ENCODE results near the gene TACC3. TPM values are rescaled to one million over a fixed set of nuclear protein-coding genes. Genes with fewer than 3 reads are reported as not detected.

Gene TACC3
- total RNA-seq, 6 donors from 2014 or later = 8.9 to 47.4 (median 21.9) TPM

- no peaks in the 10 kb centered on the region for H3K36me3 ChIP-seq
- H3K9me3 ChIP-seq = no peaks in the 10 kb centered on the region
- DNase-seq (no peak), ATAC-seq (ENCODE audit: low FRiP score in 2 of 2) (peak in 1 of 2 donors; percentile 1)
- peaks cover 0 to 10% (median 5%) of the 10 kb centered on the region in 4 donors for H3K4me1 ChIP-seq
- TF ChIP-seq POLR2A (IDR thresholded peaks at IDR 0.05) (no peak), EP300 (IDR thresholded peaks at IDR 0.05) (no peak), POLR2AphosphoS5 (IDR thresholded peaks at IDR 0.05) (no peak)
- TF ChIP-seq, protein P1, sequence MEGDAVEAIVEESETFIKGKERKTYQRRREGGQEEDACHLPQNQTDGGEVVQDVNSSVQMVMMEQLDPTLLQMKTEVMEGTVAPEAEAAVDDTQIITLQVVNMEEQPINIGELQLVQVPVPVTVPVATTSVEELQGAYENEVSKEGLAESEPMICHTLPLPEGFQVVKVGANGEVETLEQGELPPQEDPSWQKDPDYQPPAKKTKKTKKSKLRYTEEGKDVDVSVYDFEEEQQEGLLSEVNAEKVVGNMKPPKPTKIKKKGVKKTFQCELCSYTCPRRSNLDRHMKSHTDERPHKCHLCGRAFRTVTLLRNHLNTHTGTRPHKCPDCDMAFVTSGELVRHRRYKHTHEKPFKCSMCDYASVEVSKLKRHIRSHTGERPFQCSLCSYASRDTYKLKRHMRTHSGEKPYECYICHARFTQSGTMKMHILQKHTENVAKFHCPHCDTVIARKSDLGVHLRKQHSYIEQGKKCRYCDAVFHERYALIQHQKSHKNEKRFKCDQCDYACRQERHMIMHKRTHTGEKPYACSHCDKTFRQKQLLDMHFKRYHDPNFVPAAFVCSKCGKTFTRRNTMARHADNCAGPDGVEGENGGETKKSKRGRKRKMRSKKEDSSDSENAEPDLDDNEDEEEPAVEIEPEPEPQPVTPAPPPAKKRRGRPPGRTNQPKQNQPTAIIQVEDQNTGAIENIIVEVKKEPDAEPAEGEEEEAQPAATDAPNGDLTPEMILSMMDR (IDR thresholded peaks at IDR 0.05) = no peak
- no peak overlapping the region for H3K4me3 ChIP-seq
- 91 to 92% methylated on average over 9 to 18 of the region's 18 CpGs for WGBS, 2 donors
- no peak overlapping the region for H3K27ac ChIP-seq
- no peaks in the 10 kb centered on the region for H3K27me3 ChIP-seq
These were observed 57.5 kb downstream of the TACC3 start for GRCh38 chr4:1778642-1779392.

- Histone ChIP-seq H3K27ac (no peak overlapping the region), H3K27me3 (no peaks in the 10 kb centered on the region), H3K4me3 (no peak overlapping the region), H3K4me1 (peaks cover 0 to 11% (median 5%) of the 10 kb centered on the region in 4 donors), H3K36me3 (no peaks in the 10 kb centered on the region), H3K9me3 (no peaks in the 10 kb centered on the region)
- TF ChIP-seq POLR2AphosphoS5 (IDR thresholded peaks at IDR 0.05) = no peak
- no peak for TF ChIP-seq POLR2A (IDR thresholded peaks at IDR 0.05)
- TF ChIP-seq EP300 (IDR thresholded peaks at IDR 0.05) = no peak
- TF ChIP-seq, protein P1 (IDR thresholded peaks at IDR 0.05) = no peak
- WGBS, 2 donors = 86 to 100% methylated on average over 3 to 8 of the region's 18 CpGs
- DNase-seq (no peak), ATAC-seq (ENCODE audit: low FRiP score in 2 of 2) (no peak)
These were observed 58.5 kb downstream of the TACC3 start for GRCh38 chr4:1779588-1780382.

DNA sequence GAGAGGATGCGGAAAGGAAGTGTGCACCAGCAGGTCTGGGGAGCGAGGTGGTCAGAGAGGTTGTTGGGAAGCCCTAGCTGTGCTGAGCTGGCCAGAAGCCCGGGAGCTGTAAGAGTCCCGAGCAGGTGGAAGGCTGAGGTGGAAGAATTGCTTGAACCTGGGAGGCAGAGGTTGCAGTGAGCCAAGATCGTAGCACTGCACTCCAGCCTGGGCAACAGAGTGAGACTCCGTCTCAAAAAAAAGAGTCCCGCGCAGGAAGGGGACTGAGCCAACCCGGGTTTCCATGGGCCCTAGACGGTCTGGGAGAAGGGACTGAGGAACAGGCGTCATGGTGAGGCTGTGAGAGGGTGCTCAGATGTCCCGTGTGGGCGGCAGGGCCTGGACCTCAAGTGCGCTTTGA lies 59.1 kb downstream of the TACC3 start:
- Histone ChIP-seq H3K36me3 (no peaks in the 10 kb centered on the region), H3K4me1 (peaks cover 0 to 18% (median 7%) of the 10 kb centered on the region in 4 donors), H3K27ac (no peak overlapping the region), H3K4me3 (no peak overlapping the region), H3K9me3 (no peaks in the 10 kb centered on the region), H3K27me3 (no peaks in the 10 kb centered on the region)
- no peak for DNase-seq
- WGBS, 2 donors = 78 to 83% methylated on average over 14 of the region's 14 CpGs
- no peak for ATAC-seq (ENCODE audit: low FRiP score in 2 of 2)
- TF ChIP-seq EP300 (IDR thresholded peaks at IDR 0.05) (no peak), POLR2A (IDR thresholded peaks at IDR 0.05) (no peak), POLR2AphosphoS5 (IDR thresholded peaks at IDR 0.05) (no peak)
- TF ChIP-seq, protein P1 (IDR thresholded peaks at IDR 0.05) = no peak

DNA sequence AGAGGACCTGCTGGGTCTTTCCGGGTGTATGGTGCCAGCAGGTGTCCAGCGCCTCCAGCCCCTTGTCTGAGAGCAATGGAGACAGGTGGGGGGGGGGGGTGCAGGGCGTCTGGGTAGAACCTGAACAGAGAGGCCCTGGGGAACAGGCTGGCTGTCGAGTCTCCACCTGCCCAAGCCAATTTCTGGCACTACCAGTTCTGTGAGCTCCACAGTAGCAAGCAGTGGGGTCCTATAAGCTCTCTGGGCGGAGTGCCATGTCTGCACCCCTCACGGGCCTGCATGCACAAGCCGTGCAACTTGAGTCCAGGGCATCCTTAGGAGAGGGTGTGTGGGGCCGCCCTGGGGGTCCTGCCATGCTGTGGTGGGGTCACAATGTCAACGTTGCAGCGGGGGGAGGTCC lies 61.7 kb downstream of the TACC3 start:
- Histone ChIP-seq H3K36me3 (no peaks in the 10 kb centered on the region), H3K9me3 (no peaks in the 10 kb centered on the region), H3K27me3 (no peaks in the 10 kb centered on the region), H3K4me3 (no peak overlapping the region), H3K4me1 (peaks cover 3 to 20% (median 10%) of the 10 kb centered on the region in 4 donors), H3K27ac (no peak overlapping the region)
- 66 to 80% methylated on average over 1 to 7 of the region's 10 CpGs for WGBS, 2 donors
- TF ChIP-seq POLR2A (IDR thresholded peaks at IDR 0.05) (no peak), POLR2AphosphoS5 (IDR thresholded peaks at IDR 0.05) (no peak), EP300 (IDR thresholded peaks at IDR 0.05) (no peak)
- TF ChIP-seq, protein P1 (IDR thresholded peaks at IDR 0.05) = no peak
- no peak for ATAC-seq (ENCODE audit: low FRiP score in 2 of 2)
- DNase-seq = no peak

Data from upper lobe of left lung (tissue), 6 donors.